Activated naive CD4-positive, alpha-beta T cell treated with anti-CD3 and anti-CD28 coated beads, Interleukin-2, amount 50 U/mL, for 72 hours (primary cell): Measurements from ENCODE around the gene COL25A1. TPM values are rescaled to one million over a fixed set of nuclear protein-coding genes. Genes with fewer than 3 reads are reported as not detected.
A peak's percentile ranks its signal among the peaks of the same experiment; 100 is the strongest.
"Not testable (repeated sequence)": the region's sequence is repeated elsewhere in the genome, so short reads cannot be mapped to it uniquely, and the experiment has no call there.

Experiments used
- ATAC-seq, 2 donors: fragments of 150-1000 bp; cut with Tn5 transposase; 2 replicates each; pipeline ENCODE4 v1.10.0; 2021; ENCODE audit warnings: mild to moderate bottlenecking in 2 of 2, moderate library complexity in 2 of 2
- DNase-seq, 2 donors: peaks; one replicate each; pipeline ENCODE4 v3.0.0; 2021 to 2022; ENCODE audit warnings: low spot score in 2 of 2
- H3K27ac Mint-ChIP-seq, 2 donors: one replicate each; pipeline ENCODE4 v1.8.0; 2022; ENCODE audit warnings: mild to moderate bottlenecking in 2 of 2, mixed read lengths in 2 of 2
- H3K36me3 Mint-ChIP-seq, 2 donors: one replicate each; pipeline ENCODE4 v1.8.0; 2022; ENCODE audit warnings: mixed read lengths in 2 of 2
- H3K9me3 Mint-ChIP-seq, 2 donors: one replicate each; pipeline ENCODE4 v1.8.0; 2022; ENCODE audit warnings: mixed read lengths in 2 of 2
- total RNA-seq, 2 donors: library from RNA; stranded (reverse); gene quantifications; one replicate each; pipeline ENCODE4 v1.2.3, GENCODE V29; 2022

The COL25A1 gene
- total RNA-seq, 2 donors from 2014 or later: not detected

DNA sequence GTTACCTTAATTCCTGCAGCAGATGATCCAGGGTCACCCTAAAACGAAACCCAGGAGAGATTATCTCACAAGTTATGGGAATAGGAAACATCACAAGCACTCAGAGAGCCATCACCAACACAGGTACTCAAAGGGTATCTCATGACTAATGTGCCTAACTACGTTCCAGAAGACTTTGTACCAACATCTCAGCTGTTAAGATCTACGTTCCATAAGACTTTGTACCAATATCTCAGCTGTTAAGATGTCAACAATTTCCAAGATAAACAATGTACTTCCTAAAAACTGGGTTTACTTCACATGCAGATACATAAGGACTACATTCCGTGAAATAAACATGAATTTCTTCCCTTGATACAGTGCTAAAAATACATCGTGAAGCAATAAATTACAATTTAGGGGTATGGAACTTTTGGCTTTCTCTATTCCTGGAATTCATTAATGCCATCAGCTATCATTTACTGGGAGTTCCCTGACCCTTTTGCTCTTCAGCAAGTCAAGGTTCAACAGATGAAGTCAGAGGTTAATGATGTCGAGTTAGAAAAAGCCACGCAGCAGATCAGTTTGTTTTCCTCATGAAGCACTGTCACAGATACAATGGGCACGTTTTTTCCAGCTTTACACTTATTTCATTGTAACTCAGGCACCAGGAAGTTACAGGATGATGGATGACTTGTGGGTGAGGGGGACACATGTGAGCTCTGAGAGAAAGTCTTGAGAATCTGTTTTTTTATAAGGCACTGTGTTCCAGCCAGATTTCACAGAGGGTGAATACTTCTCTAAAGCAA is 412.6 kb downstream of the COL25A1 start:
- Mint-ChIP-seq H3K36me3 (no peaks in the 10 kb centered on the region), H3K27ac (no peak overlapping the region), H3K9me3 (no peaks in the 10 kb centered on the region)
- DNase-seq: no peak
- no peak for ATAC-seq

- no peak for ATAC-seq
- Mint-ChIP-seq H3K9me3 (no peaks in the 10 kb centered on the region), H3K36me3 (no peaks in the 10 kb centered on the region), H3K27ac (no peak overlapping the region)
- DNase-seq: no peak
These were observed 413.7 kb downstream of the COL25A1 start for GRCh38 chr4:108888769-108889168.

DNA sequence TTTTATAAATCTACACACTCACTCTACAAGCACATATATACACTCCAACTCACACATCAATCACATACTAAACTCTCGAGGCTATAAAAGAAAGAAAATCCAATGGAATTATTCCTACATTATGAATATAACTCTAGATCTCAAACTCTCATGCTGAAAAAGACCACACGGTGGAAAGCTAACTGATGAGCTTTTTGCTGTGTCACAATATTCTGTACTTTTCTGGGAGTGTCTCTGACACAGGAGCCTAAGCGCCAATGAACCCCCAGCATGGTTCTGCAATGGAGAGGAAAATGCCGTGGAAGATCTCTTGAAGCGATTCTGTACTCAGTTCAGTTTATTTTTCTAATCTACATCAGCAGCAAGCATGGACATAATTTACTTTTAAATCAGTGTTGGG is 415.4 kb downstream of the COL25A1 start:
- H3K27ac Mint-ChIP-seq: no peak overlapping the region
- ATAC-seq (no peak), DNase-seq (no peak)
- H3K9me3 Mint-ChIP-seq: no peaks in the 10 kb centered on the region
- no peaks in the 10 kb centered on the region for H3K36me3 Mint-ChIP-seq

- no peak overlapping the region for H3K27ac Mint-ChIP-seq
- peak in 1 of 2 donors; percentile 46 for ATAC-seq
- no peaks in the 10 kb centered on the region for H3K36me3 Mint-ChIP-seq
- no peaks in the 10 kb centered on the region for H3K9me3 Mint-ChIP-seq
- DNase-seq: no peak
These were observed 417.2 kb downstream of the COL25A1 start for GRCh38 chr4:108885211-108885610.

DNA sequence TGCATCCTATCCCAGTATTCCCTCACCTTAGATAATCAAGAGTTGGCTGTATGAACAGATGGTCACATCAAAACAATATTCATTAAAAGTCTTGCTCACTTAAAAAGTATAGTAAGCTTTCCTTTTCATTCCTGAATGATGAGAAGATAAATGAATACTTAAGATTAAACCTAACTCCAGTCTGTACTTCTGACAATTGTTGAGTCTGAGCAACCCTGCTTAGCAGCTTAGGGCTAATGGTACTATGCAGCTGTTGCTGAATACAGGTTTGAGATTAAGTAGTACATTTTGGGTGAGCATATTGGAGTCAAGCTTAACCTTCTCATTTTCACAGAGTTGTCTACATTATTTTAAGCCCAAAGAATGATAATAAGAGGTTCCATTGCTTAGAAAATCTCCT is 417.9 kb downstream of the COL25A1 start:
- no peaks in the 10 kb centered on the region for H3K36me3 Mint-ChIP-seq
- ATAC-seq: no peak
- no peak overlapping the region for H3K27ac Mint-ChIP-seq
- no peaks in the 10 kb centered on the region for H3K9me3 Mint-ChIP-seq
- no peak for DNase-seq

DNA sequence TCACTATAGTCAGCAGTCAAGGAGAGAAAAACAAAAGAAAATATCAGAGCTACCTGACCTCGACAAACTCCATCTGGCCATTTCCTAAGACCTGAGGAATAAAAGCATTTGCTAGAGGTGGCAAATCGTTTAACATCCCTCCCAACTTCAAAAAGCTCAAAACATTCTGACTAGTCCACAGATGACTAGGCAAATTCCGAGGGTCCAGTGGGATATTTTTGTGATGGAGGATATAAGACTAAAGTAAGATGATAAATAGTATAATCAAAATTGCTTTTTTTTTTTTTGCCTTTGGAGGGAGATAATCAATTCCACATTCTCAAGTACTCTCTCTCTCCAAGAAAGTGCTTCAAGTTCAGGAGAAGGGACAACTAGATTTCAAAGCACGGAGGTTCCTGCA is 420.5 kb downstream of the COL25A1 start:
- Mint-ChIP-seq H3K36me3 (no peaks in the 10 kb centered on the region), H3K9me3 (no peaks in the 10 kb centered on the region), H3K27ac (no peak overlapping the region)
- no peak for ATAC-seq
- DNase-seq: no peak

- DNase-seq (no peak), ATAC-seq (peak in 1 of 2 donors; percentile 11)
- Mint-ChIP-seq H3K36me3 (no peaks in the 10 kb centered on the region), H3K9me3 (no peaks in the 10 kb centered on the region), H3K27ac (no peak overlapping the region)
These were observed 421.3 kb downstream of the COL25A1 start for GRCh38 chr4:108881190-108881589.

- DNase-seq: no peak
- H3K9me3 Mint-ChIP-seq: no peaks in the 10 kb centered on the region
- no peak for ATAC-seq
- H3K36me3 Mint-ChIP-seq: no peaks in the 10 kb centered on the region
- H3K27ac Mint-ChIP-seq: no peak overlapping the region
These were observed 423.7 kb downstream of the COL25A1 start for GRCh38 chr4:108878806-108879205.

GRCh38 chr4:108877821-108878220 is 424.6 kb downstream of the COL25A1 start:
- DNase-seq: no peak
- no peaks in the 10 kb centered on the region for H3K36me3 Mint-ChIP-seq
- H3K9me3 Mint-ChIP-seq: no peaks in the 10 kb centered on the region
- ATAC-seq: no peak
- no peak overlapping the region for H3K27ac Mint-ChIP-seq

DNA sequence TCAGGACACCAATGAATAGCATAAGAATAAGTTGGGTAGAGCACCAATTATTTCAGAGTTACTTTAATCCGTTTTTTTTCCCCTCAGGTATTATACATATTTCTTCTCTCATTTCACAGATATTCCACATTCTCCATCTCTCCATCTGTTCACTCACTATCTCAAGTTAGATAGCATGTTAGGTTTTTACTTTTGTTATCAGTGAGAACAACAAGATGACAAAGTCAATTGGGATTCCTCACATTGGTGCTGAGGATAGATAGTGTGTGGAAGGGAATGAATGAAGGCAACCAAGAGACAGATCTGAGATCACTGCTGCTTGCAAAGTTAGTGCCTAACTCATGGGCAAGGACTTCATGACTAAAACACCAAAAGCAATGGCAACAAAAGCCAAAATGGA is 427.7 kb downstream of the COL25A1 start:
- ATAC-seq (no peak), DNase-seq (no peak)
- Mint-ChIP-seq H3K27ac (no peak overlapping the region), H3K36me3 (no peaks in the 10 kb centered on the region), H3K9me3 (no peaks in the 10 kb centered on the region)

DNA sequence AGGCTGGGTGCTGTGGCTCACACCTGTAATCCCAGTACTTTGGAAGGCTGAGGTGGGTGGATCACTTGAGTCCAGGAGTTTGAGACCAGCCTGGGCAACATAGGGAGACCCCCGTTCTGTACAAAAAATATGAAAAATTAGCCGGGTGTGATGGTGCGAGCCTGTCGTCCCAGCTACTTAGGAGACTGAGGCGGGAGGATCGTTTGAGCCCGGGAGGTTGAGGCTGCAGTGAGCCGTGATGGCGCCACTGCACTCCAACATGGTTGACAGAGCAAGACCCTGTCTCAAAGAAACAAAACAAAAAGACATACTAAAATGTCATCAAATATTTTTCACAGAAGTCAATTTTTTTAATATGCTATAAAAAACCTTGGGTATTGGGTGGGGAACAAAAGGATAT is 432.5 kb downstream of the COL25A1 start:
- H3K36me3 Mint-ChIP-seq, ATAC-seq, DNase-seq, H3K9me3 Mint-ChIP-seq, H3K27ac Mint-ChIP-seq: not testable (repeated sequence)

DNA sequence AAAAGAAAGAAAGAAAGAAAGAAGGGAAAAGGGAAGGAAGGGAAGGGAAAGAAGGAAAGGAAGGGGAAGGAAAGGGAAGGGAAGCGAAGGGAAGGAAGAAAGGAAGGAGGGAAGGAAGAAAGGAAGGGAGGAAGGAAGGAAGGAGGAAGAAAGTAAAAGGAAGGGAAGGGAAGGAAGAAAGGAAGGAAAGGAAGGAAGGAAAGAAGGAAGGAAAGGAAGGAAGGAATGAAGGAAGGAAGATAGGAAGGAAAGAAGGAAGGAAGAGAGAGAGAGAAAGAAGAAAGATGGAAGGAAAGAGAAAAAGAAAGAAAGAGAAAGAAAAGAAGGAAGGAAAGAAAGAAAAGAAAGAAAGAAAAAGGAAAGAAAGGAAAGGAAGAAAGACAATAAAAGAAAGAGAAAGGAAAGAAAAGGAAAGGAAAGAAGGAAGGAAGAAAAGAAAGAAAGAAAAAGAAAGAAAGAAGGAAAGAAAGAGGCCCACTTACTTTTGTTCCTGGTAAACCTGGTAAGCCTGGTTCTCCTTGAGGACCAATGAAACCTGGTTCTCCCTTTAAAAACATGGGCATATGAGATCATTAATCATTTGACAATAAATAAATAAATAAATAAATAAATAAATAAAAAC is 433.7 kb downstream of the COL25A1 start:
- H3K9me3 Mint-ChIP-seq: no peaks in the 10 kb centered on the region
- H3K36me3 Mint-ChIP-seq: no peaks in the 10 kb centered on the region
- ATAC-seq (no peak), DNase-seq (no peak)
- no peak overlapping the region for H3K27ac Mint-ChIP-seq

DNA sequence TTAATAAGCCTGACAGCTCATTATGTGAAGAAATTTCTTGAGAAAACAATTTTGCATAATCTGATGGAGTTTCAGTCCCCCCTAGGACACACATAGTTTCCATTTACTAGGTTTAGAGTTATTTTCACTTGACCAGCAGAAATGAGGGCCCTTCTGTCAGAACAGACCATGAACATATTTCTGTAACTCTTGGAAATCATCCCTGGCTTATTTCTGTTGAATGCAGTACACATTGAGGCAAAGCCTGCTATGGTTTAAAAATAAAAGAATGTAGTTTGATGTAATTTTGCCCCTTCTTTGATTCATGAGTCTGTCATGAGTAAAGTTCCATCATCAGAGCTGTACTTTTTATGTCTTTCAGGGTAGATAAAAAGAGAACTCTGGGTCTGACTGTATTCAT is 435.0 kb downstream of the COL25A1 start:
- H3K9me3 Mint-ChIP-seq: no peaks in the 10 kb centered on the region
- ATAC-seq (no peak), DNase-seq (no peak)
- H3K27ac Mint-ChIP-seq: no peak overlapping the region
- no peaks in the 10 kb centered on the region for H3K36me3 Mint-ChIP-seq

- Mint-ChIP-seq H3K36me3 (no peaks in the 10 kb centered on the region), H3K27ac (no peak overlapping the region), H3K9me3 (no peaks in the 10 kb centered on the region)
- no peak for DNase-seq
- no peak for ATAC-seq
These were observed 441.1 kb downstream of the COL25A1 start for GRCh38 chr4:108861334-108861733.

GRCh38 chr4:108854786-108855185 is 447.7 kb downstream of the COL25A1 start:
- no peak for ATAC-seq
- no peak for DNase-seq
- no peak overlapping the region for H3K27ac Mint-ChIP-seq
- H3K9me3 Mint-ChIP-seq: no peaks in the 10 kb centered on the region
- H3K36me3 Mint-ChIP-seq: no peaks in the 10 kb centered on the region

DNA sequence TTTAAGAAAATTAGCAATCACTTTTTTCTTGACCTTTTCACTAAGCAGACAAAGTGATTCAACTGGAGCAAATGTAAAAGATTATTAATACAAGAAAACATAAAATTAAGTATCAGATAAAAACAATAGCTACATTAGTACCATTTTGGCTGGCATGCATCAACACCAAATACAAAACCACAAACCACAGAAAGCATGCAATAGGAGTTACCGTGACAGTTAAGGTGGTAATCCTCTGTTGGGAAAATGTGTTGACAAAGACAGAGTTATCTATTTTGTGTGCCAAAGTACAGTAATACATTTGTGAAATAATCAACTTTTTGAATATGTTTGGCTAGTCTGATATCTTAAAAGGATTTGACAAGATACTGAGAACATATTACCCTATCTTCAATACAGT is 449.8 kb downstream of the COL25A1 start:
- no peaks in the 10 kb centered on the region for H3K9me3 Mint-ChIP-seq
- H3K36me3 Mint-ChIP-seq: no peaks in the 10 kb centered on the region
- no peak overlapping the region for H3K27ac Mint-ChIP-seq
- DNase-seq: no peak
- no peak for ATAC-seq

DNA sequence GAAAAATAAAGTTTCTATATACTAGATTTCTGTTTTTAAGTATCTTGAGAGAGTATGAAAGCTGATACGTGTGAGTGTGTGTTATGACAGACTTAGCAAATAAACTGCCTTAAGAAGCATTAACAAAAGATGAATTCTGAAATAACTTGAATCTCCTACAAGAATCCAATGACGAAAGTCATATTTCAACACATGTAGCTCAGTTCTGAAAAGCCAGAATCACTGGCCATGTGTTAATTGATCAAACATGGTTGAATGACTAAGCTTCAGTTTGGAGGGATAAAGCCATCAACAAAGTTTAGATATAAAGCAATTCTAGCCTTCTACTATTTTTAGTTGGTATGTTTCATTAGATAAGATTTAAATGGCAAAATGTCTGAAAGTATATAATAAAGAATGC is 451.1 kb downstream of the COL25A1 start:
- Mint-ChIP-seq H3K9me3 (no peaks in the 10 kb centered on the region), H3K36me3 (no peaks in the 10 kb centered on the region), H3K27ac (no peak overlapping the region)
- ATAC-seq: no peak
- no peak for DNase-seq

DNA sequence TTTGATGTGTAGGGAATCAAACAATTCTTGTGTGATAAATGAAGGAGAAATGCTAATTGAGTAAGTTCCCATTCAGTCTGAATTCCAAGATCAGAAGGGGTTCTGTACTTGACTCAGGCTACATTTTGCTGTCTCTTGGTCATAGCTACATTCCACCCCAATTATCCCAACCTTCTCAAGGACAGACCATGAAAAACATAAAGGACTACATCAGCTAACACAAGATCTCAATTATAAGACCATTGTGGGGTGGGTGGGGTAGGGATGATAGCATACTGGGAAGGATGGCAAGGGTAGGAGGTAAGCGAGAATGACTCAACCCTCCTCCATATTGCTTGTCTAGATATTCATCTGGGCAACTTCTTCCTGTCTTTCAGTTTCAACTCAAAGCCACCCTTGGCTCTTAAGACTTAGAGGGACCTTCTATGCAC is 452.2 kb downstream of the COL25A1 start:
- Mint-ChIP-seq H3K27ac (no peak overlapping the region), H3K36me3 (no peaks in the 10 kb centered on the region), H3K9me3 (no peaks in the 10 kb centered on the region)
- ATAC-seq (peak; percentile 58 to 72), DNase-seq (no peak)
